ENCODE results near the gene SHE. TPM values are rescaled to one million over a fixed set of nuclear protein-coding genes. Genes with fewer than 3 reads are reported as not detected.
A peak's percentile ranks its signal among the peaks of the same experiment; 100 is the strongest.

SHE gene
- total RNA-seq, 2 experiments from 2014 or later, result not detected

DNA sequence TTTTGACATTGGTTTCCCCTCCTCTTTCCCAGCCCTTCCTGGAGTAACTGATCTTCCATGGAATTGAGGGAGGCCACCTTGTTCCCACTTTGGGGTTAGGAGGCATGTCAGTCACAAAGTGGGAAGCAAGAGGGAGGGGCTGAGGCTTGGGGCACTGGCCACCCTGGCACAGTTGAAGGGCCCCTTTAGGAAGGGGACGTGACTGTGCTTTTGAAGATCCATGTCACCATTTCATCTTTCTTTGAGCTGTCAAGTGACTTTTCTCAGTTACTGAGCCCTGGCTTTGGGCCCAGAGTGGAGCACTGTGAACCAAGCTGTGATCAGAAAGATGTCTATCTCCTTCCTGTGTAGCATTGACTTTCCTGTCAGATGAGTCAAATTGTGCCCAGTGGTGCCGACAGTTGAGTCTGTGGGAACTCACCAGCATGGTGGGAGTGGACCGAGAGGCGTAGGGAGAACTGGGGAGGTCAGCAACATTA is 38.7 kb downstream of the SHE start:
- peaks cover 95% of the 10 kb centered on the region for H3K4me1 ChIP-seq (ENCODE audit: insufficient read depth, low read length)
- Mint-ChIP-seq H3K36me3 (ENCODE audit: low read depth) (peaks cover 32% of the 10 kb centered on the region), H3K27ac (peak overlapping the region; percentile 93), H3K4me3 (peak overlapping the region; percentile 87), H3K27me3 (no peaks in the 10 kb centered on the region), H3K4me1 (ENCODE audit: low read depth) (peaks cover 82% of the 10 kb centered on the region), H3K9me3 (no peaks in the 10 kb centered on the region)
- intact Hi-C loops (cut with DNase I, micrococcal nuclease), result loop anchor here in 1 of 2 experiments (2.0 to 5.0 kb wide), 2 partner anchors 41 to 59 kb away; partner anchors contain the start of gene IL6R
- ChIA-PET CTCF (interaction anchor here (1.2 to 3.4 kb wide), 4 partner anchors 16 to 621 kb away, joined by 4 to 21 read pairs (median 6); no protein-coding TSS in a partner anchor), POLR2A (interaction anchor here (0.9 to 4.0 kb wide), 10 partner anchors 16 to 135 kb away, joined by 3 to 66 read pairs (median 8); partner anchors contain the start of gene IL6R)
- H3K36me3 ChIP-seq (ENCODE audit: insufficient read depth, low read length), result peaks cover 20% of the 10 kb centered on the region
- no peak overlapping the region for H3K4me3 ChIP-seq (ENCODE audit: low read length)
- TF ChIP-seq, protein P1, sequence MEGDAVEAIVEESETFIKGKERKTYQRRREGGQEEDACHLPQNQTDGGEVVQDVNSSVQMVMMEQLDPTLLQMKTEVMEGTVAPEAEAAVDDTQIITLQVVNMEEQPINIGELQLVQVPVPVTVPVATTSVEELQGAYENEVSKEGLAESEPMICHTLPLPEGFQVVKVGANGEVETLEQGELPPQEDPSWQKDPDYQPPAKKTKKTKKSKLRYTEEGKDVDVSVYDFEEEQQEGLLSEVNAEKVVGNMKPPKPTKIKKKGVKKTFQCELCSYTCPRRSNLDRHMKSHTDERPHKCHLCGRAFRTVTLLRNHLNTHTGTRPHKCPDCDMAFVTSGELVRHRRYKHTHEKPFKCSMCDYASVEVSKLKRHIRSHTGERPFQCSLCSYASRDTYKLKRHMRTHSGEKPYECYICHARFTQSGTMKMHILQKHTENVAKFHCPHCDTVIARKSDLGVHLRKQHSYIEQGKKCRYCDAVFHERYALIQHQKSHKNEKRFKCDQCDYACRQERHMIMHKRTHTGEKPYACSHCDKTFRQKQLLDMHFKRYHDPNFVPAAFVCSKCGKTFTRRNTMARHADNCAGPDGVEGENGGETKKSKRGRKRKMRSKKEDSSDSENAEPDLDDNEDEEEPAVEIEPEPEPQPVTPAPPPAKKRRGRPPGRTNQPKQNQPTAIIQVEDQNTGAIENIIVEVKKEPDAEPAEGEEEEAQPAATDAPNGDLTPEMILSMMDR (IDR thresholded peaks at IDR 0.05), result no peak
- H3K27me3 ChIP-seq (ENCODE audit: control insufficient read depth in 1 of 2, insufficient read depth in 2 of 2, low read length in 2 of 2), result no peaks in the 10 kb centered on the region
- DNase-seq (peak; percentile 47 to 87 (median 70)), ATAC-seq (ENCODE audit: poor library complexity) (peak; percentile 71)
- peak overlapping the region; percentile 40 to 59 for H3K27ac ChIP-seq (ENCODE audit: low read depth in 1 of 2, low read length in 2 of 2)
- no peaks in the 10 kb centered on the region for H3K9me3 ChIP-seq (ENCODE audit: control insufficient read depth in 1 of 2, insufficient read depth in 1 of 2, low read length in 2 of 2)

- H3K27ac Mint-ChIP-seq, result peak overlapping the region; percentile 93
- ATAC-seq (ENCODE audit: poor library complexity), result no peak
- peaks cover 38% of the 10 kb centered on the region for H3K36me3 ChIP-seq (ENCODE audit: insufficient read depth, low read length)
- peaks cover 54% of the 10 kb centered on the region for H3K4me1 Mint-ChIP-seq (ENCODE audit: low read depth)
- no peak overlapping the region for H3K4me3 ChIP-seq (ENCODE audit: low read length)
- peak in 3 of 14 experiments; percentile 34 to 39 (median 35) for DNase-seq
- peak overlapping the region in 1 of 2 donors; percentile 31 for H3K27ac ChIP-seq (ENCODE audit: low read depth in 1 of 2, low read length in 2 of 2)
- intact Hi-C loops (cut with DNase I, micrococcal nuclease), result loop anchor here in 1 of 2 experiments (5.0 kb wide), 1 partner anchor 38 kb away; no protein-coding TSS in a partner anchor
- H3K9me3 ChIP-seq (ENCODE audit: control insufficient read depth in 1 of 2, insufficient read depth in 1 of 2, low read length in 2 of 2), result no peaks in the 10 kb centered on the region
- no peaks in the 10 kb centered on the region for H3K27me3 ChIP-seq (ENCODE audit: control insufficient read depth in 1 of 2, insufficient read depth in 2 of 2, low read length in 2 of 2)
- peak overlapping the region; percentile 67 for H3K4me3 Mint-ChIP-seq
- peaks cover 57% of the 10 kb centered on the region for H3K36me3 Mint-ChIP-seq (ENCODE audit: low read depth)
- no peaks in the 10 kb centered on the region for H3K27me3 Mint-ChIP-seq
- TF ChIP-seq, protein P1 (IDR thresholded peaks at IDR 0.05), result no peak
- ChIA-PET POLR2A (interaction anchor here (0.6 to 1.3 kb wide), 6 partner anchors 8 to 135 kb away, joined by 3 to 5 read pairs (median 4); partner anchors contain the start of gene IL6R), CTCF (interaction anchor here (1.1 to 2.6 kb wide), 3 partner anchors 18 to 147 kb away, joined by 3 to 9 read pairs (median 3); partner anchors contain the start of gene ADAR)
- peaks cover 67% of the 10 kb centered on the region for H3K4me1 ChIP-seq (ENCODE audit: insufficient read depth, low read length)
- no peaks in the 10 kb centered on the region for H3K9me3 Mint-ChIP-seq
Measured at GRCh38 chr1:154460695-154461260, 41.4 kb downstream of the SHE start.

DNA sequence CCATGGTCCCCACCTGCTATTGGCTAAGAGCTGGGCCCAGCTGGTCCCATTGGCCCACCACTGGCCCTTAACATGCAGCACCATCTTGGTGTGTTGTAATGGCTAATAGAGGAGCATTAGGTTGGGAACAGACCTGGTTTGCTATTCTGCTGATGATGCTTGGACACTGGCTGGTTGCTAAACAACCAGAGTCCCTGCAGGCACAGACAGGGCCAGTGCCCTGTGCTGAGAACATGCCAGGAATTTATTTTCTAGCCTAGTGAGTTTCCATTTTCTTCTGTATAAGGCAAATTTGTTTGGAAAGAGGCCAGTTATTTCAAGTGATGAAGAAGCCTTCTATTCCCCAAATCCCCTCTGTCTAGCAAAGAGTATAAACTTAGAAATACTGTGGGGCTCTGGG is 43.1 kb downstream of the SHE start:
- intact Hi-C loops (cut with DNase I, micrococcal nuclease), result no loop called here
- Histone ChIP-seq H3K27me3 (ENCODE audit: control insufficient read depth in 1 of 2, insufficient read depth in 2 of 2, low read length in 2 of 2) (no peaks in the 10 kb centered on the region), H3K4me1 (ENCODE audit: insufficient read depth, low read length) (peaks cover 51% of the 10 kb centered on the region), H3K4me3 (ENCODE audit: low read length) (no peak overlapping the region), H3K9me3 (ENCODE audit: control insufficient read depth in 1 of 2, insufficient read depth in 1 of 2, low read length in 2 of 2) (no peaks in the 10 kb centered on the region), H3K36me3 (ENCODE audit: insufficient read depth, low read length) (peaks cover 44% of the 10 kb centered on the region), H3K27ac (ENCODE audit: low read depth in 1 of 2, low read length in 2 of 2) (peak overlapping the region in 1 of 2 donors; percentile 17)
- Mint-ChIP-seq H3K27me3 (no peaks in the 10 kb centered on the region), H3K4me3 (no peak overlapping the region), H3K4me1 (ENCODE audit: low read depth) (peaks cover 46% of the 10 kb centered on the region), H3K27ac (peak overlapping the region; percentile 93), H3K36me3 (ENCODE audit: low read depth) (peaks cover 63% of the 10 kb centered on the region), H3K9me3 (no peaks in the 10 kb centered on the region)
- TF ChIP-seq, protein P1 (IDR thresholded peaks at IDR 0.05), result no peak
- CTCF ChIA-PET, result no interaction called here
- POLR2A ChIA-PET, result interaction anchor here (1.1 to 1.6 kb wide), 4 partner anchors 9 to 106 kb away, joined by 3 to 7 read pairs (median 5); no protein-coding TSS in a partner anchor
- DNase-seq (no peak), ATAC-seq (ENCODE audit: poor library complexity) (no peak)
